Neural cell (in vitro differentiated cells): ENCODE data around the gene CD37. TPM values are rescaled to one million over a fixed set of nuclear protein-coding genes. Genes with fewer than 3 reads are reported as not detected.

Experiments
- polyA plus RNA-seq: library from polyadenylated mRNA; depleted of rRNA; stranded (reverse); fragments of >200 nt; gene quantifications from 2 replicates; pipeline ENCODE4 v1.2.3, GENCODE V29; 2014
- small RNA-seq, 3 experiments: library from RNA; depleted of rRNA; stranded (forward); fragments of <200 nt; gene quantifications; one replicate each; pipeline ENCODE3, GENCODE V24; 2012

The CD37 gene
- polyA plus RNA-seq, 1 donor from 2014 or later = not detected

Small RNA genes within 50 kb of the gene (small RNA-seq; reads per million reads assigned to genes)
- gene MIR4324 = 0 to 0.03 (median 0) reads per million in 3 experiments

Other genes with a start within 250 kb of the CD37 start
- 721 and 833 TPM in 2 replicates for gene SNRNP70, start 250.0 kb upstream of the CD37 start, polyA plus RNA-seq
- 88.7 and 99.0 TPM in 2 replicates for gene LIN7B, start 221.0 kb upstream of the CD37 start, polyA plus RNA-seq
- gene C19orf73, start 216.3 kb upstream of the CD37 start, polyA plus RNA-seq = 5.7 and 8.4 TPM in 2 replicates
- 73.0 and 80.7 TPM in 2 replicates for gene PPFIA3, start 215.9 kb upstream of the CD37 start, polyA plus RNA-seq
- 1.0 TPM in 1 of 2 replicates, not detected in the other for gene HRC, start 180.0 kb upstream of the CD37 start, polyA plus RNA-seq
- 40.0 and 42.5 TPM in 2 replicates for gene TRPM4, start 177.6 kb upstream of the CD37 start, polyA plus RNA-seq
- not detected in 2 replicates for gene SLC6A16, start 10.2 kb upstream of the CD37 start, polyA plus RNA-seq
- gene TEAD2, start 27.0 kb downstream of the CD37 start, polyA plus RNA-seq = 1.0 and 1.3 TPM in 2 replicates
- 2.8 TPM in 1 of 2 replicates, not detected in the other for gene DKKL1, start 28.5 kb downstream of the CD37 start, polyA plus RNA-seq
- 0.11 TPM in 1 of 2 replicates, not detected in the other for gene KASH5, start 52.8 kb downstream of the CD37 start, polyA plus RNA-seq
- not detected in 2 replicates for gene PTH2, start 88.0 kb downstream of the CD37 start, polyA plus RNA-seq
- gene GFY, start 90.0 kb downstream of the CD37 start, polyA plus RNA-seq = not detected in 2 replicates
- gene SLC17A7, start 106.1 kb downstream of the CD37 start, polyA plus RNA-seq = 0.07 TPM in 1 of 2 replicates, not detected in the other
- gene PIH1D1, start 116.4 kb downstream of the CD37 start, polyA plus RNA-seq = 132 and 145 TPM in 2 replicates
- 13.5 and 16.7 TPM in 2 replicates for gene ALDH16A1, start 117.8 kb downstream of the CD37 start, polyA plus RNA-seq
- not detected in 2 replicates for gene FLT3LG, start 138.8 kb downstream of the CD37 start, polyA plus RNA-seq
- gene RPL13A, start 152.2 kb downstream of the CD37 start, polyA plus RNA-seq = 2,313 and 2,518 TPM in 2 replicates
- gene RPS11, start 161.0 kb downstream of the CD37 start, polyA plus RNA-seq = 4,020 and 4,439 TPM in 2 replicates
- gene FCGRT, start 177.3 kb downstream of the CD37 start, polyA plus RNA-seq = 1.7 TPM in 1 of 2 replicates, not detected in the other
- gene RCN3, start 192.6 kb downstream of the CD37 start, polyA plus RNA-seq = not detected in 2 replicates
- 129 and 153 TPM in 2 replicates for gene NOSIP, start 245.2 kb downstream of the CD37 start, polyA plus RNA-seq
- gene PRRG2, start 245.9 kb downstream of the CD37 start, polyA plus RNA-seq = not detected in 2 replicates